ENCODE measurements around the gene SF1. TPM values are rescaled to one million over a fixed set of nuclear protein-coding genes. Genes with fewer than 3 reads are reported as not detected.

The SF1 gene
- total RNA-seq, 2 donors from 2014 or later: 316 to 397 TPM

DNA sequence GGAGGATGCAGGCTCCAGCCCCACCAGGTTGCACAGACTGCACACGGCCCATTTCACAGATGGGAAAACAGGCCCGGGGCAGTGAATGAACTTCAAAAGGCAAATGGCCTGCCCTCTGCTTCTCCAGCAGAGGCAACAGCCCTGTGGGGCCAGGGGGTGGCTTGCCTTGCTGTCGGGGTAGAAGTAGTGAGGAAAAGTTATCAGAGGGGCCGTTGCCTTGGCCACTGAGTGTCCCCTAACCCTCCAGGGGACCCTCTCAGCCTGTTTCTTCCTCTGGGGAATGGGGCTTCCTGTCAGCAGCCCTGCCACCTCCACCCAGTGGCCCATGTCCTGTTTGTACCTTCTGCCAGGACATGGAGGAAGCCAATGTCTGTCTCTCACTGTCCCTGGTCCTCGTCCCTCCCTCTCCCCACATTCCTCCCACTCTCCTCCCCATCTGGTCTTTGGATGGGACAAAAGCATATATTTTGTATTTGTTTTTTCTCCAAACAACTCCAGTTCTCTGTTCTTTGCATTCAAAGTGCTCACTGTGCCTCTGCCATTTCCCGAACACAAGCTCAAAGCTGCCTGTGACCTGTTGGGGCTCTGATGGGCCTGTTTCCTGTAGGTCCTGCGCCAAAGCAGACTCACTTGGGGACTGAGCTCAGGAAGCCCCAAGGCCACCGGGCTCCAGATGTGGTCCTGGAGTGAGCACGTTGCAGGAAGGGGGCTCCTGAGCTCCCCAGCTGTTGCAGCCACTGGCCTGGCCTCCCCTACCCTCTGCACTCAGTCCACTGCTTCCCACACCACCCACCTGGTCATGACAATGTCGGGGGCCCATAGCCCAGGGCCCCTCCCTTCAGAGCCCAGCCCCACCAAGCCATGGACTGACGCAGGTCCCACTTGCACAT is 15.2 kb upstream of the SF1 start:
- ATAC-seq (replicated peaks): no peak
- Mint-ChIP-seq H3K4me1 (peaks cover 7% of the 10 kb centered on the region), H3K36me3 (ENCODE audit: low read depth) (peaks cover 66% of the 10 kb centered on the region), H3K4me3 (no peak overlapping the region), H3K27me3 (no peaks in the 10 kb centered on the region), H3K9me3 (no peaks in the 10 kb centered on the region), H3K27ac (peak overlapping the region; percentile 29)

- ATAC-seq (replicated peaks): no peak
- Mint-ChIP-seq H3K36me3 (ENCODE audit: low read depth) (peaks cover 56% of the 10 kb centered on the region), H3K27me3 (no peaks in the 10 kb centered on the region), H3K4me1 (peaks cover 7% of the 10 kb centered on the region), H3K4me3 (no peak overlapping the region), H3K27ac (no peak overlapping the region), H3K9me3 (no peaks in the 10 kb centered on the region)
Measured at GRCh38 chr11:64792482-64792881, 14.1 kb upstream of the SF1 start.

DNA sequence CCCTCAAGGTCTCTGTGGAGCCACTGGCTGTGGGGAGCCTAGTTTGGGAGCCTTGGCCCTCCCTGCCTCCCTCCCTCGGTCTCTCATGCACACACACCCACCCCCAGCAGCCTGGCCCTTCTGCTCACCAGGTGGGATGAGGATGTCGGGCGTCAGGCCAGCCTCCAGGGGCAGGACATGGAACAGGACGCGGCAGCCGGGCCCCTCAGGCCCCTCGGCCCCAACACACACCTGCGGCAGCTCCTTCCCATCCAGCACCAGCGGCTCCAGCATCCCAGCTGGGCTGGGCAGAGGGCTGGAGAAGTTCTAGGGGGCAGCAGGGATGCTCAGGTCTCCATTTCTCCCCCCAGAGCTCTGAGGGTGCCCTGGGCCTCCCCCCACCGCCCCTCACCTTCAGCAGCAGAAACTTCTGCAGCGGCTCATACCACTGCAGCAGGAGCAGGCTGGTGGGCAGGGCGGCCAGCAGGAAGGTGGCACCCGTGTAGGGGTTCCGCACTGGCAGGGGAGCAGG is 13.5 kb upstream of the SF1 start:
- H3K27ac Mint-ChIP-seq: no peak overlapping the region
- H3K36me3 Mint-ChIP-seq (ENCODE audit: low read depth): peaks cover 55% of the 10 kb centered on the region
- H3K4me1 Mint-ChIP-seq: peaks cover 7% of the 10 kb centered on the region
- H3K4me3 Mint-ChIP-seq: no peak overlapping the region
- H3K9me3 Mint-ChIP-seq: no peaks in the 10 kb centered on the region
- ATAC-seq (replicated peaks): no peak
- no peaks in the 10 kb centered on the region for H3K27me3 Mint-ChIP-seq

GRCh38 chr11:64790205-64791095 is 12.1 kb upstream of the SF1 start:
- Mint-ChIP-seq H3K9me3 (no peaks in the 10 kb centered on the region), H3K27me3 (no peaks in the 10 kb centered on the region), H3K36me3 (ENCODE audit: low read depth) (peaks cover 41% of the 10 kb centered on the region), H3K4me1 (peaks cover 7% of the 10 kb centered on the region), H3K4me3 (no peak overlapping the region), H3K27ac (no peak overlapping the region)
- ATAC-seq (replicated peaks): no peak

- Mint-ChIP-seq H3K4me1 (peaks cover 3% of the 10 kb centered on the region), H3K27me3 (no peaks in the 10 kb centered on the region), H3K27ac (no peak overlapping the region), H3K9me3 (no peaks in the 10 kb centered on the region), H3K36me3 (ENCODE audit: low read depth) (peaks cover 32% of the 10 kb centered on the region), H3K4me3 (no peak overlapping the region)
- ATAC-seq (replicated peaks): no peak
Measured at GRCh38 chr11:64789331-64790204, 11.2 kb upstream of the SF1 start.

- H3K4me1 Mint-ChIP-seq: no peaks in the 10 kb centered on the region
- ATAC-seq (replicated peaks): no peak
- no peak overlapping the region for H3K27ac Mint-ChIP-seq
- no peaks in the 10 kb centered on the region for H3K27me3 Mint-ChIP-seq
- H3K9me3 Mint-ChIP-seq: no peaks in the 10 kb centered on the region
- H3K4me3 Mint-ChIP-seq: no peak overlapping the region
- peaks cover 23% of the 10 kb centered on the region for H3K36me3 Mint-ChIP-seq (ENCODE audit: low read depth)
Measured at GRCh38 chr11:64788321-64789215, 10.2 kb upstream of the SF1 start.

DNA sequence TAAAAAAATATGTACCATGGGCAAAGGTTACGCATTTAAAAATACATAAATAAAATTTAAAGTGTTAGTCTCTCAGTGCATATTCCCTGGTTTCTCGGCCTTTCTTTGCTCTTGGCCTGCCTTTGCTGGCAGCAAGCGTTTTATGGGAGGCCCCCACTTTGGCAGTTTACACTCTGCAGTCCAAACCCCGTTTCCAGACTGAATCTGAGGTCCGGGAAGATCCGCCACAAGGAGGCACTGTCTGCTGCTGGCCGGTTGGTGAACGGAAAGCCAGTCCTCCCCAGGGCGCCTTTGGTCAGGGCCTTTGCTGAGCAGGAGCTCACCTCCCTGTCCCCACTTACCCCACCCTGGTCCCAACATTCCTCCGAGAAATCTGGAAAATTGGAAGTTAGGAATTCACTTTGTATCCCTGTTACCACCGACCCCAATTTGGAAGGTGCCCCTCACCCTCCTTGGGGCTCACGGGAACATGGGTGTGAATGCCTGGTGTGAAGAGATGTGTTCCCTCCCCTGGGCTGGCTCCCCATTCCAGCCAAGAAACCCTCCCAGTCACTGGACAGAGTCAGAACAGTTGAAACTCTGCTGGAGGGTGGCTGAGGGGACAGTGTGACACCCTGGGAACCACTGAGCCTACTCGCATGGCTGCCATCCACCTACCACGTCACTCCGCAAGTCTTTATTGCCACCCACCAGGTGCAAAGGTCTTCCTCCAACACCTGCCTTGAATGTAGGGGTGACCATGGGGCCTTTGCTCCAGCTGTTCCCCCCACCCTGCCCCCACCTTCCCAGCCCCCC is 9.4 kb upstream of the SF1 start:
- Mint-ChIP-seq H3K9me3 (no peaks in the 10 kb centered on the region), H3K27ac (no peak overlapping the region), H3K4me1 (no peaks in the 10 kb centered on the region), H3K36me3 (ENCODE audit: low read depth) (peaks cover 19% of the 10 kb centered on the region), H3K27me3 (no peaks in the 10 kb centered on the region), H3K4me3 (no peak overlapping the region)
- peak; percentile 79 for ATAC-seq (replicated peaks)

GRCh38 chr11:64786308-64786707 is 8.0 kb upstream of the SF1 start:
- H3K36me3 Mint-ChIP-seq (ENCODE audit: low read depth): peaks cover 14% of the 10 kb centered on the region
- no peaks in the 10 kb centered on the region for H3K9me3 Mint-ChIP-seq
- no peaks in the 10 kb centered on the region for H3K4me1 Mint-ChIP-seq
- H3K27ac Mint-ChIP-seq: no peak overlapping the region
- H3K27me3 Mint-ChIP-seq: no peaks in the 10 kb centered on the region
- no peak for ATAC-seq (replicated peaks)
- no peak overlapping the region for H3K4me3 Mint-ChIP-seq

- Mint-ChIP-seq H3K27ac (no peak overlapping the region), H3K27me3 (no peaks in the 10 kb centered on the region), H3K36me3 (ENCODE audit: low read depth) (peaks cover 7% of the 10 kb centered on the region), H3K4me1 (no peaks in the 10 kb centered on the region), H3K9me3 (no peaks in the 10 kb centered on the region), H3K4me3 (no peak overlapping the region)
- ATAC-seq (replicated peaks): no peak
Measured at GRCh38 chr11:64784813-64785581, 6.7 kb upstream of the SF1 start.

GRCh38 chr11:64778223-64778472 is 194 bp downstream of the SF1 start:
- Mint-ChIP-seq H3K4me3 (peak overlapping the region; percentile 89), H3K27me3 (no peaks in the 10 kb centered on the region), H3K27ac (peak overlapping the region; percentile 99), H3K4me1 (peaks cover 32% of the 10 kb centered on the region), H3K9me3 (no peaks in the 10 kb centered on the region), H3K36me3 (ENCODE audit: low read depth) (peaks cover 57% of the 10 kb centered on the region)
- ATAC-seq (replicated peaks): no peak

GRCh38 chr11:64777449-64778222 is 706 bp downstream of the SF1 start:
- Mint-ChIP-seq H3K4me1 (peaks cover 33% of the 10 kb centered on the region), H3K27me3 (no peaks in the 10 kb centered on the region), H3K36me3 (ENCODE audit: low read depth) (peaks cover 62% of the 10 kb centered on the region), H3K27ac (peak overlapping the region; percentile 95), H3K9me3 (no peaks in the 10 kb centered on the region), H3K4me3 (peak overlapping the region; percentile 96)
- ATAC-seq (replicated peaks): peak; percentile 8

DNA sequence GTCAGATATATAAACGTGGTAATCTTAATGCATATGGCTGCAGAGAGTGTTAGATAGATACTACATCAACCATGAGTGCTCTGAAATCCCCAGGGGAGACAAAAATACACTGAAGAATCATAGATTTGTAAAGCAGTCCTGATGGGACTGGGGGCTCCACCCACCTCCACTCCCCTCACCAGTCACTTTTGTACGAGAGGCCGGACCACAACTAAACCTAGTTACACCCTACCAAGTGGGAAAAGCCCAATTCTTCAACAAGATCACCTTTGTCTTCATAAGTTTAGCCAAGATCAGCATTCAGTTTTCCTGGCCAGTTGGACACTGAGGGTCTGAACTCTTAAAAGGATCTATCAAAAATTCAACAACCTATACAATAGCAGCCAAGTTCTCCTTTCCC is 1.5 kb downstream of the SF1 start:
- H3K9me3 Mint-ChIP-seq: no peaks in the 10 kb centered on the region
- H3K4me1 Mint-ChIP-seq: peaks cover 39% of the 10 kb centered on the region
- H3K27ac Mint-ChIP-seq: peak overlapping the region; percentile 95
- peak overlapping the region; percentile 96 for H3K4me3 Mint-ChIP-seq
- no peaks in the 10 kb centered on the region for H3K27me3 Mint-ChIP-seq
- H3K36me3 Mint-ChIP-seq (ENCODE audit: low read depth): peaks cover 70% of the 10 kb centered on the region
- ATAC-seq (replicated peaks): no peak

Data from activated T-helper 17 cell treated with anti-CD3 and anti-CD28 coated beads, Interleukin-2, amount 50 U/mL, for 72 hours (primary cell).